Measurements from ENCODE around the gene WBP11.

Gene WBP11

GRCh38 chr12:14824012-14824634 is 20.8 kb upstream of the WBP11 start:
- DNase-seq: no peak

GRCh38 chr12:14814014-14814413 is 10.7 kb upstream of the WBP11 start, which contains the start of gene SMCO3:
TSS of gene SMCO3 (minus strand) at chr12:14814182. CDS start at chr12:14806680, 7,502 bp downstream.
- DNase-seq: no peak

- no peak for DNase-seq
Observed at GRCh38 chr12:14811486-14811885, 8.2 kb upstream of the WBP11 start.

- DNase-seq: no peak
Observed at GRCh38 chr12:14810953-14811483, 7.7 kb upstream of the WBP11 start.

GRCh38 chr12:14810167-14810952 is 7.1 kb upstream of the WBP11 start:
- DNase-seq: no peak

- DNase-seq: no peak
Observed at GRCh38 chr12:14803830-14804160, 517 bp upstream of the WBP11 start.

- no peak for DNase-seq
Observed at GRCh38 chr12:14802721-14803010, 612 bp downstream of the WBP11 start.

GRCh38 chr12:14802247-14802646 is 1.0 kb downstream of the WBP11 start:
- no peak for DNase-seq

GRCh38 chr12:14795028-14795448 is 8.2 kb downstream of the WBP11 start:
- DNase-seq: no peak

- no peak for DNase-seq
Observed at GRCh38 chr12:14785568-14785967, 17.7 kb downstream of the WBP11 start.

- no peak for DNase-seq
Observed at GRCh38 chr12:14784471-14784870, 18.8 kb downstream of the WBP11 start.

GRCh38 chr12:14782756-14783155 is 20.5 kb downstream of the WBP11 start:
- no peak for DNase-seq

- DNase-seq: no peak
Observed at GRCh38 chr12:14781563-14781962, 21.7 kb downstream of the WBP11 start.

GRCh38 chr12:14780859-14781258 is 22.4 kb downstream of the WBP11 start:
- DNase-seq: no peak

- DNase-seq: no peak
Observed at GRCh38 chr12:14779834-14780233, 23.4 kb downstream of the WBP11 start.

- no peak for DNase-seq
Observed at GRCh38 chr12:14777271-14777670, 26.0 kb downstream of the WBP11 start.

- DNase-seq: no peak
Observed at GRCh38 chr12:14776236-14776961, 26.9 kb downstream of the WBP11 start.

- no peak for DNase-seq
Observed at GRCh38 chr12:14775636-14775980, 27.7 kb downstream of the WBP11 start.

- no peak for DNase-seq
Observed at GRCh38 chr12:14774906-14775635, 28.2 kb downstream of the WBP11 start.

- no peak for DNase-seq
Observed at GRCh38 chr12:14774074-14774905, 29.0 kb downstream of the WBP11 start.

GRCh38 chr12:14773685-14774073 is 29.6 kb downstream of the WBP11 start:
- DNase-seq: no peak

- no peak for DNase-seq
Observed at GRCh38 chr12:14772946-14773345, 30.3 kb downstream of the WBP11 start.
